Peyer's patch (tissue), 4 donors: ENCODE data around the gene PAEP. TPM values are rescaled to one million over a fixed set of nuclear protein-coding genes. Genes with fewer than 3 reads are reported as not detected.
"Not testable (repeated sequence)": the region's sequence is repeated elsewhere in the genome, so short reads cannot be mapped to it uniquely, and the experiment has no call there.

ENCODE experiments used
- DNase-seq, 3 donors: peaks; one replicate each; pipeline ENCODE4 v3.0.0-alpha.2; 2017 to 2019
- H3K27ac ChIP-seq, 4 donors: fragments of 200-600 bp; sonication (generic); one replicate each; pipeline ENCODE4 v1.5.1; 2016 to 2019
- H3K27me3 ChIP-seq, 2 donors: fragments of 200-600 bp; sonication (generic); one replicate each; pipeline ENCODE4 v1.5.1; 2019
- H3K36me3 ChIP-seq, 3 donors: fragments of 200-600 bp; sonication (generic); one replicate each; pipeline ENCODE4 v1.5.1; 2016 to 2019
- H3K4me1 ChIP-seq, 4 donors: fragments of 200-600 bp; sonication (generic); one replicate each; pipeline ENCODE4 v1.5.1; 2016 to 2019
- H3K4me3 ChIP-seq, 4 donors: fragments of 200-600 bp; sonication (generic); 1 replicate in 3 of 4; 2 replicates in 1 of 4; pipeline ENCODE4 v1.5.1; 2016 to 2019; ENCODE audit warnings: mild to moderate bottlenecking in 1 of 4
- H3K9me3 ChIP-seq, 4 donors: fragments of 200-600 bp; sonication (generic); one replicate each; pipeline ENCODE4 v1.5.1; 2016 to 2019; ENCODE audit warnings: mild to moderate bottlenecking in 1 of 4
- POLR2A ChIP-seq, 2 donors: fragments of 450-650 bp; IDR thresholded peaks; one replicate each; pipeline ENCODE4 v1.5.1; 2017; ENCODE audit warnings: antibody characterized with exemption in 2 of 2, mild to moderate bottlenecking in 2 of 2, moderate library complexity in 2 of 2
- total RNA-seq, 4 donors: library from RNA; depleted of rRNA; stranded (reverse); fragments of >200 nt; gene quantifications; one replicate each; pipeline ENCODE4 v1.1.0, GENCODE V29; 2016
- TF ChIP-seq, protein P1 (sequence below), 6 experiments: fragments of 450-650 bp in 4 of 6; fragments of 200-600 bp in 2 of 6; sonication (generic) in 1 of 6; IDR thresholded peaks; one replicate each; pipeline ENCODE4 v1.5.1; 2017 to 2019; ENCODE audit warnings: antibody characterized with exemption in 6 of 6, mild to moderate bottlenecking in 3 of 6, moderate library complexity in 1 of 6

The PAEP gene
- total RNA-seq, 4 donors from 2014 or later = not detected

DNA sequence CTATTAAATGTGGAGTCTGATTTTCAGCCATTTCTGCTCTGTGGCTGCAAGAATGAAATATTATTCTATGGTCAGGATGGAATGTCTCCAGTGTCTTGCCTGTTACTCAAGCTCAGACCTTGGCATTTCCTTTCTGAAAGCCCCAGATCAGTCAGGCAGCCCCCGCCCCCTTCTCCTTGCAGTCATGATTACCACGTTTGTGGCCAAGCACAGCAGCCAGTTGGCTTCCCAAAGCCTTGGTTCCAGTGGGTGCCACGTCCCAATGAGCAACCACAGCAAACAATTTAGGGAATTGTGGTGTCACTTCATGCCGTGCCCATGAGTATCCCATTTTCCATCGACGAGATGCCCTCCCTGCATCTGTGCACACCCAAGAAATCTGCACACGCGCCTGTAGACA, 25.3 kb upstream of the PAEP start:
- H3K4me3 ChIP-seq = no peak overlapping the region
- no peaks in the 10 kb centered on the region for H3K4me1 ChIP-seq
- H3K27me3 ChIP-seq = no peaks in the 10 kb centered on the region
- DNase-seq = no peak
- no peak for TF ChIP-seq POLR2A (IDR thresholded peaks at IDR 0.05)
- no peaks in the 10 kb centered on the region for H3K9me3 ChIP-seq
- H3K36me3 ChIP-seq = no peaks in the 10 kb centered on the region
- H3K27ac ChIP-seq = no peak overlapping the region

DNA sequence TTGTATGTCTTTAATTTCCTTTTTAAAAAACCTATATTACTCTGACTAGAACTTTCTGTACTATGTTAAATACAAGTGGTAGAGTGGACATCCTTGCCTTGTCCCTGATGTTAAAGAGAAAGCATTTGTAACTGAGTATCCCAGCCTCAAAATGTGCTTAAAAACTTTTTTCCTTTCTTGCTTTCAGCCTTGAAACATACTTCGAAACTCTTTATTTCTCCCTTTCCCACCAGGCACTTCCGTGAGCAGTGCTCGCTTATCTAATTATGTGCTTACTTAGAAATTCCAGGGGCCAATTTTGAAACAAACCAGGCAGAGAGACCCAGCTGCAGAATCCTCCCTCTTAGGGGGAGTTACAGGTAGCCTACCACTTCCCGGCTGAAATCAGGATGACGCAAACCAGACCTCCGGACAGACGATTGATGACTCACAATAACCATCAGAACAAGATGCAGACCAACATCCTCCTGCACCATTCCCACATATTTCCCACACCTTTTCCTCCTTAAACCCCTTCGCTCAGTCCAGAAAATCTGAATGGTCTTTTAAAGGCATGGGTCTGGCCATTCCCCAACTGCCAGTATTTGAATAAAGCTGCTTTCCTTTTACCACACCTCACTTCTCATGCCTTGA, 18.2 kb upstream of the PAEP start:
- not testable (repeated sequence) for H3K27me3 ChIP-seq, DNase-seq, H3K9me3 ChIP-seq, H3K27ac ChIP-seq, H3K36me3 ChIP-seq, H3K4me3 ChIP-seq, H3K4me1 ChIP-seq

DNA sequence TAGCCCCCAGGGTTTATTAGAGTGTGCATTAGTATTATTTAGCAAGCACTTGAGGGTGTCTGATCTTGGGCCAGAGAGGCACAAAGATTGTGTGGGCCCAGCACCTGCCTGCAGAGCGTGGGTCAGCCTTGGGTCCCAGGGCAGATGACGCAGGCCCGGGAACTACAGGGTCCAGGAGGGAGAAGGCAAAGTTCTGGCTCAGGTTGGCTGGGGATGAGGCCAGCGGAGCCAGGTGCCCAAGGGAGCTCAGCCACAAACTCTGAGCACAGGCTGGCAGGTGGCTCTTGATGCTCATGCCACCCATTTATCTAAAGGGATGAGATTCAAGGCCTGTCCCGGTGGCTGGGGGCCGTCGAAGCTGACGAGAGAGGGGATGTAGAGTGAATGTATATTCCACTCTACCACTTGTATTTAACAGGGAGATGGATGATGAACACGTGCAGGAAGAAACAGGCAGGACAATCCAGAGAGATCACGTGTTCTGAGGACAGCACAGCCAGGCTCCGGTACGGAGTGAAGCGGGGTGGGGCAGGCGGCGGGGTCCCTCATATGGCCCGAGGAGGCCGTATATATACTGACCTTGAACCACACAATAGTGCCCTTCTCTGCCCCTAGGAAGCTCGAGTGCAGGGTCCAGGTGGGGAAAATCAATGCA, 16.4 kb upstream of the PAEP start:
- DNase-seq = peak in 1 of 3 donors; percentile 24
- Histone ChIP-seq H3K9me3 (no peaks in the 10 kb centered on the region), H3K27me3 (no peaks in the 10 kb centered on the region), H3K27ac (no peak overlapping the region), H3K4me1 (no peaks in the 10 kb centered on the region), H3K36me3 (no peaks in the 10 kb centered on the region), H3K4me3 (no peak overlapping the region)
- TF ChIP-seq, protein P1, sequence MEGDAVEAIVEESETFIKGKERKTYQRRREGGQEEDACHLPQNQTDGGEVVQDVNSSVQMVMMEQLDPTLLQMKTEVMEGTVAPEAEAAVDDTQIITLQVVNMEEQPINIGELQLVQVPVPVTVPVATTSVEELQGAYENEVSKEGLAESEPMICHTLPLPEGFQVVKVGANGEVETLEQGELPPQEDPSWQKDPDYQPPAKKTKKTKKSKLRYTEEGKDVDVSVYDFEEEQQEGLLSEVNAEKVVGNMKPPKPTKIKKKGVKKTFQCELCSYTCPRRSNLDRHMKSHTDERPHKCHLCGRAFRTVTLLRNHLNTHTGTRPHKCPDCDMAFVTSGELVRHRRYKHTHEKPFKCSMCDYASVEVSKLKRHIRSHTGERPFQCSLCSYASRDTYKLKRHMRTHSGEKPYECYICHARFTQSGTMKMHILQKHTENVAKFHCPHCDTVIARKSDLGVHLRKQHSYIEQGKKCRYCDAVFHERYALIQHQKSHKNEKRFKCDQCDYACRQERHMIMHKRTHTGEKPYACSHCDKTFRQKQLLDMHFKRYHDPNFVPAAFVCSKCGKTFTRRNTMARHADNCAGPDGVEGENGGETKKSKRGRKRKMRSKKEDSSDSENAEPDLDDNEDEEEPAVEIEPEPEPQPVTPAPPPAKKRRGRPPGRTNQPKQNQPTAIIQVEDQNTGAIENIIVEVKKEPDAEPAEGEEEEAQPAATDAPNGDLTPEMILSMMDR (IDR thresholded peaks at IDR 0.05) = no peak
- no peak for TF ChIP-seq POLR2A (IDR thresholded peaks at IDR 0.05)

DNA sequence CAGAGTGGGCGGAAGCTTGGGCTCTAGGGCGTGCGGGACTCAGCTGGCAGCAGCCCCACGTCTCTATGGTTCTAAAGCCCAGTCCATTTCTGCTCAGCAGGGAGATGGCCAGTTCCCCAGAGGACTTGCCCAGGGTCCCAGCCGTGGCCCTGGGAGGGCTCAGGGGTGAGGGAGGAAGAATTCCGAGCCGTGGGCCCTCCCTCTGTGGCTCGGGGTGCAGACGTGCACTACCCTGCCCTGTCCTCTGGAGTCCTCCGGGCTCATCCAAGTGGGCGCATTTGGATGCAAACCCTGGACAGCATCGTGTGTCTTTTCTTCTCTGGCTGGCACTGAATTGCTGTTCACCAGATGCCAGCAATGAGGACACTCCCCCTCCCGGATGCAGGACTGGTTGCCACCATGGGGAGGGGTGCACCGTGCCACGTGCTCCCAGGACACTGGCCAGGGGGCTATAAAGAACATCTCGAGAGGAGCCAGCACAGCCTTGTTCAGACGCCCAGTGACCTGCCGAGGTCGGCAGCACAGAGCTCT, 15.8 kb upstream of the PAEP start, which contains the start of gene OBP2A:
TSS of gene OBP2A (plus strand) at position 481 of the 531 bp plus-strand sequence. CDS start 55 bp downstream, outside the sequence.
- H3K27me3 ChIP-seq, H3K27ac ChIP-seq, H3K4me1 ChIP-seq, H3K9me3 ChIP-seq, H3K36me3 ChIP-seq, H3K4me3 ChIP-seq: not testable (repeated sequence)
- DNase-seq = peak in 1 of 3 donors; percentile 7

DNA sequence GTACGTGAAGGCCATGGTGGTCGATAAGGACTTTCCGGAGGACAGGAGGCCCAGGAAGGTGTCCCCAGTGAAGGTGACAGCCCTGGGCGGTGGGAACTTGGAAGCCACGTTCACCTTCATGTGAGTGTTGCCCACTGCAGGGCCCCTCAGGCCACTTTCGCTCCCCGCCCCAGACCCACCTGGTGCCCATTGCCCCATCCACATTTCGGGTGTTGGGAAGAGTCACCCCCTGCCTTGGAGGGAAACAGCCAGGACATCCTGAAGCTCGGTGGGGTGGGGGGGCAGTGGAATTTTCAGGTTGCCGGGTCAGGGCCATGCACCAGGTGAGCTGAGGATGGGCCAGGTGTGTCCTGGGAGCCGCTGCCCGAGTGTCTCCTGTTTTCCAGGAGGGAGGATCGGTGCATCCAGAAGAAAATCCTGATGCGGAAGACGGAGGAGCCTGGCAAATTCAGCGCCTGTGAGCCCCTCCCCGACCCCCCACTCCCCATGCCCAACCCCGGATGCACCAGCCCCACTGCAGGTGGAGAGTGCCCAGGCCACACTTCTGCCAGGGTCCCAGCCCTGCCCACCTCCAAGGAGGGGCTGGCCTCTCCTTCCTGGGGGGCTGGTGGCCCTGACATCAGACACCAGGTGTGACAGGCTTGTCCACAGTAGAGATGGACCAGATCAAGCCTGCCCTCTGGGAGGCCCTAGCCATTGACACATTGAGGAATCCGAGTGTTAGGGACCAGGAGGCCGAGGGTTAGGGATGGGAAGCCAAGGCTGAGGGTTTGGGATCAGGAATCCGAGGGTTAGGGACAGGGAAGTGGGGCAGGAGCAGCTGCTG, 14.6 kb upstream of the PAEP start:
- H3K36me3 ChIP-seq, H3K27me3 ChIP-seq, H3K27ac ChIP-seq, H3K4me1 ChIP-seq, H3K9me3 ChIP-seq, H3K4me3 ChIP-seq: not testable (repeated sequence)
- peak in 1 of 3 donors; percentile 22 for DNase-seq

DNA sequence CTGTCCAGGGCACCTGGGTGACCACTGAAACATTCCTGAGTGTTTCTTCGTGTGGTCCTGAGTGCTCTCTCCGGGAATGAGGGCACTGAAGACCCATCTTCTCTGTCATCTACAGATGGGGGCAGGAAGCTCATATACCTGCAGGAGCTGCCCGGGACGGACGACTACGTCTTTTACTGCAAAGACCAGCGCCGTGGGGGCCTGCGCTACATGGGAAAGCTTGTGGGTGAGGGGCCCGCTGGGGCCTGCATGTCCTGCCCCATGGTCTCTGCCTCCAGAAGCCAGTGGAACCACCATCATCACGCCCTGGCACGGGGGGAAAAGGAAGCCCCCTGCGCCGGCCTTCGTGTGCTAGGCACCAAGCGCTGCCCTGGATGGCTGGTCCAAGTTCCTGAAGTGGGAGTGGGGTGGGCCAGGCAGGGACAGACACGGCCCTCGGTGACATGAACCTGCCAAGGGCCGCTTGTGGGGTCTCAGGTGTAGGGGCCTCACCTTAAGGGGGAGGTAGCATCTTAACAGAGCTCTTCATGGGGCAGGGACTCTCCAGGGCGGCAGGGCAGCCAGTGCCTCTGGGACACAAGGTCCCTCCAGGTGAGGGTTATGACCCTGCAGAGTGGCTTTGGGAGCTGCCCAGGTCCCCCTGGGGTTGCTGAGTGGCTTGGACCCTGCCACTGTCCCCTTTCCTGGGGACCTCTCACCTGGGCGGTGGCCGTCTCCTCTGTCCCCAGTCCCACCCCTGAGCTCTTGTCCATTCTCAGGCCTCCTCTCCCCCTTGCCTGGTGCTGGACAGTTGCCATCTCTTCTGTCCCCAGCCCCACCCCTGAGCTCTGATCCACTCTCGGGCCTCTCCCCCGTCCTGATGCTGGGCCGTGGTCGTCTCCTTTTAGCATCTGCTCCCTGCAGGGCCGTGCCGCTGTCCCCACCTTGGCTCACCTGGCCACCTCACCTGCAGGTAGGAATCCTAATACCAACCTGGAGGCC, 13.5 kb upstream of the PAEP start:
- Histone ChIP-seq H3K4me1 (no peaks in the 10 kb centered on the region), H3K36me3 (no peaks in the 10 kb centered on the region), H3K4me3 (no peak overlapping the region), H3K9me3 (no peaks in the 10 kb centered on the region), H3K27me3 (no peaks in the 10 kb centered on the region), H3K27ac (no peak overlapping the region)
- peak in 1 of 3 donors; percentile 37 for DNase-seq
- TF ChIP-seq POLR2A (IDR thresholded peaks at IDR 0.05) = no peak
- TF ChIP-seq, protein P1 (IDR thresholded peaks at IDR 0.05) = no peak

DNA sequence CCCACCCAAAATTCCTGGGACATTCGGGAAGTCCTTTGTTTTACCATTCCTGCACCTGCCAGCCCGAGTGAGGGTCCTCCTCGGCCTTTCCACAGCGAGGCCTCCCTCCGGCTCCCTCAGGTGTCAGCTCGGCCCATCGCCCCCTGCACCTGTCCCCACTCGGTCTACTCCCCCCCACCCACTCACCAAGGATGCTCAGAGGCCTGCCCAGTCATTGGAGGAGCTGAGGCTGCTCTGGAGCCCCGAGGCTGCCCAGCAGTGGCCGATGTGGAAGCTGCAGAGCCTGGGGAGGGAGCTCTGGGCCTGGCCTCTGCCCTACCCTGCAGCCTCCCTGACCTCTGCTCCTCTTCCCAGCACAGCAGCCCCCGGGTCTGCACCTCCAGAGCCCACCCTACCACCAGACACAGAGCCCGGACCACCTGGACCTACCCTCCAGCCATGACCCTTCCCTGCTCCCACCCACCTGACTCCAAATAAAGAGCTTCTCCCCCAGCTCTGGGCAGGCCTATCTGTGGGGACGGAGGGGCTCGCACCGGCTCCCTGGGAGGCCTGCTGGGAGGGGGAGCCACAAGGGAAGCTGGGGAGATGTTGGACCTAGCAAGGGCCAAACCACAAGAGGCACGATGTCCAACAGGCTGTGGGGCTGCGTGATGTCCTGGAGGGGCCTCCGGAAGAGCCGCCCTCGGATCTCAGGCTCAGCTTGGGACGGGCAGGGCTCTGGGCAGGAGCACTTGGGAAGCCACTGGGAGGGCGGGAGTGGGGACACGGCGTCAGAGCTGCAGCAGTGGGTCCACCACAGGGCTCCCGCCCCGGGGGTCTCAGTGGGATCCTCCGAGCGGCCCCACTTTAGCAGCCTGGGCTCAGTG, 11.8 kb upstream of the PAEP start:
- not testable (repeated sequence) for H3K36me3 ChIP-seq, H3K27me3 ChIP-seq, H3K4me1 ChIP-seq, H3K4me3 ChIP-seq, DNase-seq, H3K27ac ChIP-seq, H3K9me3 ChIP-seq
